Progenitor cell of endocrine pancreas (in vitro differentiated cells): ENCODE results near the gene MACROD2. TPM values are rescaled to one million over a fixed set of nuclear protein-coding genes. Genes with fewer than 3 reads are reported as not detected.

ENCODE experiments used
- DNase-seq: peaks from one replicate; pipeline ENCODE4 v3.0.0; 2021; ENCODE audit warnings: low spot score; ENCODE audit not compliant: unreplicated experiment
- H3K27ac Mint-ChIP-seq: 2 replicates; pipeline ENCODE4 v1.8.0; 2021; ENCODE audit warnings: mild to moderate bottlenecking, moderate library complexity, mixed read lengths
- H3K27me3 Mint-ChIP-seq: 2 replicates; pipeline ENCODE4 v1.8.0; 2021; ENCODE audit warnings: mixed read lengths
- H3K36me3 Mint-ChIP-seq: 2 replicates; pipeline ENCODE4 v1.8.0; 2022; ENCODE audit warnings: mixed read lengths; ENCODE audit not compliant: insufficient read depth
- H3K4me1 Mint-ChIP-seq: 2 replicates; pipeline ENCODE4 v1.8.0; 2021; ENCODE audit warnings: low read depth, mixed read lengths
- H3K4me3 Mint-ChIP-seq: 2 replicates; pipeline ENCODE4 v1.8.0; 2021; ENCODE audit warnings: low read depth, mild to moderate bottlenecking, moderate library complexity, mixed read lengths
- H3K9me3 Mint-ChIP-seq: 2 replicates; pipeline ENCODE4 v1.8.0; 2021; ENCODE audit warnings: low read depth, mixed read lengths
- total RNA-seq: library from RNA; stranded (reverse); gene quantifications from 2 replicates; pipeline ENCODE4 v1.2.1, GENCODE V29; 2021
- TF ChIP-seq, protein P1 (sequence below): fragments of 200-600 bp; sonication (generic); IDR thresholded peaks from one replicate; pipeline ENCODE4 v1.5.0; 2021; ENCODE audit warnings: antibody characterized with exemption, mild to moderate bottlenecking; ENCODE audit not compliant: unreplicated experiment

The MACROD2 gene
- total RNA-seq, 1 donor from 2014 or later = 7.6 TPM

DNA sequence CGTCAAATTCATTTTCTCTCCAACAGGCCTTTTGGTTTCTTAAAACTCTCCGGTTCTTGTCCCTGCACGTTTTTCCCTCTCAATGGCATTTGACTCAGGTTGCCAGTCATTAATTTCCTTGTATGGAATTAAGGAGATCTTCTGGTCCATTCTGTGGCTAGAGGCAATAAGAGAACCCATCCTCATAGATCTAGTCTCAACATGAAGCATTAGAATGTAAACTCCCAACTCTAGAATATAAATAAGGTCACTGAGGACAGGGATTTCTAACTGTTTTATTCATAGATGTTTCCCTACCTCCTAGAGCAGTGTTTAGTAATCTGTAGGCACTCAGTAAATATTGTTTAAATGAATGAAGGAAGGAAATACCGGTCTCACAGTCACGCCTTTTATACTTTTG lies 527.3 kb downstream of the MACROD2 start:
- Mint-ChIP-seq H3K27ac (no peak overlapping the region), H3K9me3 (peaks cover 4% of the 10 kb centered on the region)

DNA sequence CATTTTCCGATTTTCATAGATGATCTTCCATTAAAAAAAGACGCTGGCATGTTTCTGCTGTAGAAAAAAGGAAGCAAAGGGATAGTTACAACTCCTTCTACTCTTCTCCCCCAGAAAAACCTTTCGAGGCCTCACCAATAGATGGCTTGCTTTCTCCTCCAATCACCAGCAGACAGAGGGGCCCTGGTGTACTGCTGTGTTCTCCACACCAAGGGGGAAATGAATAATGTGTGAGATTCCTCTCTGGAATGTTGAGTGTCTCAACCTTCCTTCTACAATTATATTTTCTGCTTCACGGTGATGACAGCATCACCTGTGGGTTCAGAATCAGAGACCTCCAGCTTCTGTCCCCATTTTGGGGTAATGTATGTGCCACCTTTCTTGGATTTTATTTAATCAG lies 527.8 kb downstream of the MACROD2 start:
- TF ChIP-seq, protein P1, sequence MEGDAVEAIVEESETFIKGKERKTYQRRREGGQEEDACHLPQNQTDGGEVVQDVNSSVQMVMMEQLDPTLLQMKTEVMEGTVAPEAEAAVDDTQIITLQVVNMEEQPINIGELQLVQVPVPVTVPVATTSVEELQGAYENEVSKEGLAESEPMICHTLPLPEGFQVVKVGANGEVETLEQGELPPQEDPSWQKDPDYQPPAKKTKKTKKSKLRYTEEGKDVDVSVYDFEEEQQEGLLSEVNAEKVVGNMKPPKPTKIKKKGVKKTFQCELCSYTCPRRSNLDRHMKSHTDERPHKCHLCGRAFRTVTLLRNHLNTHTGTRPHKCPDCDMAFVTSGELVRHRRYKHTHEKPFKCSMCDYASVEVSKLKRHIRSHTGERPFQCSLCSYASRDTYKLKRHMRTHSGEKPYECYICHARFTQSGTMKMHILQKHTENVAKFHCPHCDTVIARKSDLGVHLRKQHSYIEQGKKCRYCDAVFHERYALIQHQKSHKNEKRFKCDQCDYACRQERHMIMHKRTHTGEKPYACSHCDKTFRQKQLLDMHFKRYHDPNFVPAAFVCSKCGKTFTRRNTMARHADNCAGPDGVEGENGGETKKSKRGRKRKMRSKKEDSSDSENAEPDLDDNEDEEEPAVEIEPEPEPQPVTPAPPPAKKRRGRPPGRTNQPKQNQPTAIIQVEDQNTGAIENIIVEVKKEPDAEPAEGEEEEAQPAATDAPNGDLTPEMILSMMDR = no peak
- H3K9me3 Mint-ChIP-seq = peaks cover 4% of the 10 kb centered on the region
- no peaks in the 10 kb centered on the region for H3K27me3 Mint-ChIP-seq
- H3K27ac Mint-ChIP-seq = peak overlapping the region; percentile 5
- H3K4me3 Mint-ChIP-seq = no peak overlapping the region
- H3K4me1 Mint-ChIP-seq = peaks cover 18% of the 10 kb centered on the region
- DNase-seq = no peak
- no peaks in the 10 kb centered on the region for H3K36me3 Mint-ChIP-seq

More for the DNA sequence above, 527.3 kb downstream of the MACROD2 start:
- DNase-seq = no peak
- TF ChIP-seq, protein P1 = no peak
- Mint-ChIP-seq H3K4me1 (peaks cover 18% of the 10 kb centered on the region), H3K4me3 (no peak overlapping the region), H3K36me3 (no peaks in the 10 kb centered on the region), H3K27me3 (no peaks in the 10 kb centered on the region)

DNA sequence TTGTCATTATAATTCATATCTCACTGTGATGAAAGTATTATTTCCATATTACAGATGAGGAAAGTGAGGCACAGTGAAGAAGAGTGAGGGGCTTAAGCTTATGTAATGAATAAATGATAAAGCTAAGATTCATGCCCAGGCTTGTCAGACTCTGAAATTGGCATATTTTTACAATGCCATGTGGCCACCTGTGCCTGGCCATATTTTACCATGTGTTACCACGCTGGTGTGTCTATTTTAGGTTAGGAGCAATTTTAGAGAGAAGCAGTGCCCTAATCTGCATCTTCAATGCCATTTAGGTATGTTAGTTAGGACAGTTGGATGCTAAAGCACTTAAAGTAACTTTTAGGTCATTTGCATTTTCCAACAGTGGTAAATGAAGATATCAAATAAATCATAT lies 530.1 kb downstream of the MACROD2 start:
- TF ChIP-seq, protein P1 = no peak
- DNase-seq = no peak
- Mint-ChIP-seq H3K4me3 (no peak overlapping the region), H3K27me3 (no peaks in the 10 kb centered on the region), H3K27ac (no peak overlapping the region), H3K4me1 (peaks cover 8% of the 10 kb centered on the region), H3K36me3 (no peaks in the 10 kb centered on the region), H3K9me3 (no peaks in the 10 kb centered on the region)

DNA sequence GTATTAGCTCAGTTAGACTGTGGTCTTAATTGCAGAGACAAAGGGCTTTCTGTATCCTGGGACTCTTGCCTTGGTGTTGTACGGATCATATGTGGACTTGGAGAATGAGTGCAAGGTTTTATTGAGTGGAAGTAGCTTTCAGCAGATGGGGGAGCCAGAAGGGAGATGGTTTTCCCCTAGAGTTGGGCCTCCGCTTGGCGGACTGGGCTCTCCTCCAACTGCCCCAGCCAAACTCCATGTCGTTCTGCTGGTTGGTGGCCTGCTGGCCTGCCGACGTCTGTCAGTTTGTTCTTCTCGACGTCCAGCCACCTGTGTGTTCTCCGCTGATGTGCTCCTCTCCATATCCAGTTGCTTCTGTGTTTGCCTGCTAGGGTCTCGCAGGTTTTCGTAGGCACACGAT lies 531.6 kb downstream of the MACROD2 start:
- H3K27ac Mint-ChIP-seq = no peak overlapping the region
- no peak overlapping the region for H3K4me3 Mint-ChIP-seq
- peaks cover 1% of the 10 kb centered on the region for H3K4me1 Mint-ChIP-seq
- no peak for DNase-seq
- TF ChIP-seq, protein P1 = no peak
- no peaks in the 10 kb centered on the region for H3K27me3 Mint-ChIP-seq
- H3K36me3 Mint-ChIP-seq = no peaks in the 10 kb centered on the region
- no peaks in the 10 kb centered on the region for H3K9me3 Mint-ChIP-seq

DNA sequence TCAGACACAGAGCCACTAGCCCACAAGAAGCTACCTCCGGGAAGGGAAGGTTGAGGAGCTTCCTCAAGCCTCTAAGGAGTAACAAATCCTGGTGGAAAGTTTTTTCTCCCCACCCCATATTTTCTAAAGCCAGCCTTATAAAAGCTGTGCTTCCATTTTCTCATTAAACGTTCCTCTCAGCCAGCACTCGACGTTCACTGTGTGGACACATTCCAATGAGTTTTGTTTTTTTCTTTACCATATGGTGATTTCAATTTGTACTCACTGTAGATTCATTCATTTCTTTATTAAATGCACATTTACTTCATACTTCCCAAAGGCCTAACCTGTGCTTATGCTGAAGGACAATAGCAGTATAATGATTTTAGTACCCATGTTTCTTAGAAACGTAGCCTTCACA lies 536.5 kb downstream of the MACROD2 start:
- Mint-ChIP-seq H3K4me3 (no peak overlapping the region), H3K9me3 (no peaks in the 10 kb centered on the region), H3K27me3 (no peaks in the 10 kb centered on the region), H3K36me3 (no peaks in the 10 kb centered on the region), H3K4me1 (peaks cover 1% of the 10 kb centered on the region), H3K27ac (no peak overlapping the region)
- DNase-seq = no peak
- TF ChIP-seq, protein P1 = no peak
